HG02840 (cell line): ENCODE results near the gene FOXB2.
"Not testable (repeated sequence)": the region's sequence is repeated elsewhere in the genome, so short reads cannot be mapped to it uniquely, and the experiment has no call there.

Experiments
- ATAC-seq: cut with Tn5 transposase; IDR thresholded peaks from one replicate; pipeline ENCODE4 v1.9.1; 2021; ENCODE audit warnings: mild to moderate bottlenecking, moderate library complexity, moderate number of reproducible peaks; ENCODE audit not compliant: unreplicated experiment, low FRiP score

The FOXB2 gene

GRCh38 chr9:77040340-77040739, 20.9 kb downstream of the FOXB2 start:
- no peak for ATAC-seq

GRCh38 chr9:77043743-77044142, 24.3 kb downstream of the FOXB2 start:
- not testable (repeated sequence) for ATAC-seq

- not testable (repeated sequence) for ATAC-seq
Observed at GRCh38 chr9:77060681-77061080, 41.2 kb downstream of the FOXB2 start.

GRCh38 chr9:77063645-77064285, 44.3 kb downstream of the FOXB2 start:
- ATAC-seq, result no peak

- no peak for ATAC-seq
Observed at GRCh38 chr9:77066388-77066787, 46.9 kb downstream of the FOXB2 start.
